HG03103 (cell line): ENCODE results near the gene TMPRSS6.

ENCODE experiments used
- ATAC-seq: cut with Tn5 transposase; IDR thresholded peaks from one replicate; pipeline ENCODE4 v1.9.1; 2021; ENCODE audit warnings: low read depth; ENCODE audit not compliant: unreplicated experiment

Gene TMPRSS6

GRCh38 chr22:37054056-37054395 lies 55.5 kb downstream of the TMPRSS6 start:
- ATAC-seq = no peak

GRCh38 chr22:37053310-37054055 lies 56.0 kb downstream of the TMPRSS6 start:
- no peak for ATAC-seq

- no peak for ATAC-seq
Observed at GRCh38 chr22:37052386-37053309, 56.9 kb downstream of the TMPRSS6 start.

- peak; percentile 65 for ATAC-seq
Observed at GRCh38 chr22:37051391-37052385, 57.8 kb downstream of the TMPRSS6 start, which contains the start of gene KCTD17. TSS of gene KCTD17 (plus strand) at chr22:37051742. CDS start at chr22:37051761, 19 bp downstream.

- ATAC-seq = no peak
Observed at GRCh38 chr22:37050913-37051312, 58.6 kb downstream of the TMPRSS6 start.

- no peak for ATAC-seq
Observed at GRCh38 chr22:37049224-37049623, 60.3 kb downstream of the TMPRSS6 start.

- no peak for ATAC-seq
Observed at GRCh38 chr22:37048133-37048532, 61.4 kb downstream of the TMPRSS6 start.

- no peak for ATAC-seq
Observed at GRCh38 chr22:37047006-37047405, 62.5 kb downstream of the TMPRSS6 start.

- no peak for ATAC-seq
Observed at GRCh38 chr22:37046589-37046988, 62.9 kb downstream of the TMPRSS6 start.

GRCh38 chr22:37045958-37046357 lies 63.6 kb downstream of the TMPRSS6 start:
- no peak for ATAC-seq

- no peak for ATAC-seq
Observed at GRCh38 chr22:37044634-37045625, 64.6 kb downstream of the TMPRSS6 start.

- no peak for ATAC-seq
Observed at GRCh38 chr22:37043828-37044538, 65.5 kb downstream of the TMPRSS6 start.

- no peak for ATAC-seq
Observed at GRCh38 chr22:37043209-37043827, 66.2 kb downstream of the TMPRSS6 start.

GRCh38 chr22:37039466-37039865 lies 70.0 kb downstream of the TMPRSS6 start:
- no peak for ATAC-seq

GRCh38 chr22:37037669-37038068 lies 71.8 kb downstream of the TMPRSS6 start:
- ATAC-seq = no peak

- ATAC-seq = no peak
Observed at GRCh38 chr22:37036655-37037377, 72.7 kb downstream of the TMPRSS6 start.

GRCh38 chr22:37033605-37034430 lies 75.7 kb downstream of the TMPRSS6 start:
- no peak for ATAC-seq
